ENCODE results near the gene PLA2G6. TPM values are rescaled to one million over a fixed set of nuclear protein-coding genes. Genes with fewer than 3 reads are reported as not detected.

The PLA2G6 gene
- total and polyA plus RNA-seq, 2 of the 13 experiments (the other 11 are each of a cell fraction or from before 2014, with no cell fraction given), result 4.8 to 11.5 TPM

GRCh38 chr22:38177926-38178604 is 3.6 kb downstream of the PLA2G6 start (continued):
- no peak for TF ChIP-seq AFF4 (CRISPR knock-in tag; IDR thresholded peaks at IDR 0.05)
- no peak for TF ChIP-seq PRMT3 (CRISPR knock-in tag; IDR thresholded peaks at IDR 0.05; ENCODE audit: borderline replicate concordance, low read depth)
- TF ChIP-seq ZBTB39 (CRISPR knock-in tag; IDR thresholded peaks at IDR 0.05), result no peak
- TF ChIP-seq ZSCAN22 (CRISPR knock-in tag; IDR thresholded peaks at IDR 0.05), result no peak
- peak; percentile 76; the same call in 1 of the 2 replicates for TF ChIP-seq ZNF503 (CRISPR knock-in tag; IDR thresholded peaks at IDR 0.05)
- TF ChIP-seq PHF20 (CRISPR knock-in tag; IDR thresholded peaks at IDR 0.05), result no peak
- no peak for TF ChIP-seq DNMT1 (CRISPR knock-in tag; IDR thresholded peaks at IDR 0.05)
- no peak for TF ChIP-seq ZNF207 (IDR thresholded peaks at IDR 0.05; ENCODE audit: borderline replicate concordance)
- peak; percentile 100 for TF ChIP-seq SOX5 (CRISPR knock-in tag; IDR thresholded peaks at IDR 0.05; ENCODE audit: borderline replicate concordance)
- TF ChIP-seq ZBTB14 (CRISPR knock-in tag; IDR thresholded peaks at IDR 0.05), result no peak
- no peak for TF ChIP-seq HOXA9 (CRISPR knock-in tag; IDR thresholded peaks at IDR 0.05; ENCODE audit: borderline replicate concordance)
- TF ChIP-seq CHCHD3 (CRISPR knock-in tag; IDR thresholded peaks at IDR 0.05), result no peak
- TF ChIP-seq GLI4 (CRISPR knock-in tag; IDR thresholded peaks at IDR 0.05; ENCODE audit: borderline replicate concordance), result no peak
- TF ChIP-seq ZNF296 (CRISPR knock-in tag; conservative IDR thresholded peaks at IDR 0.05), result no peak
- no peak for TF ChIP-seq CCAR2 (optimal IDR thresholded peaks at IDR 0.05; ENCODE audit: low read depth, low read length)
- TF ChIP-seq ZNF644 (CRISPR knock-in tag; IDR thresholded peaks at IDR 0.05; ENCODE audit: low read depth), result peak; percentile 52; the same call in 1 of the 2 replicates
- no peak for TF ChIP-seq BATF2 (CRISPR knock-in tag; IDR thresholded peaks at IDR 0.05)
- no peak for TF ChIP-seq CREB3 (CRISPR knock-in tag; IDR thresholded peaks at IDR 0.05)
- no peak for TF ChIP-seq ZNF160 (CRISPR knock-in tag; IDR thresholded peaks at IDR 0.05)
